Measurements from ENCODE around the gene TRIM56. TPM values are rescaled to one million over a fixed set of nuclear protein-coding genes. Genes with fewer than 3 reads are reported as not detected.

TRIM56 gene
- total RNA-seq, 2 donors from 2014 or later: 16.5 to 23.0 TPM

GRCh38 chr7:101140339-101140699, 55.0 kb downstream of the TRIM56 start:
- no peak for DNase-seq
- H3K27ac ChIP-seq (ENCODE audit: low read depth, low read length): no peak overlapping the region

GRCh38 chr7:101140746-101141382, 55.6 kb downstream of the TRIM56 start:
- Mint-ChIP-seq H3K9me3 (no peaks in the 10 kb centered on the region), H3K4me3 (no peak overlapping the region), H3K27ac (no peak overlapping the region), H3K36me3 (ENCODE audit: low read depth) (no peaks in the 10 kb centered on the region), H3K4me1 (peaks cover 6% of the 10 kb centered on the region), H3K27me3 (ENCODE audit: insufficient read depth) (peaks cover 9% of the 10 kb centered on the region)
- H3K9ac ChIP-seq (ENCODE audit: extremely low read depth, low read length, poor library complexity, severe bottlenecking): no peak overlapping the region
- no peaks in the 10 kb centered on the region for H3K36me3 ChIP-seq (ENCODE audit: control insufficient read depth, insufficient read depth, low read length)
- H3K27me3 ChIP-seq (ENCODE audit: control insufficient read depth, insufficient read depth, low read length, poor library complexity, severe bottlenecking): peaks cover 8% of the 10 kb centered on the region
- DNase-seq: no peak
- no peaks in the 10 kb centered on the region for H3K4me1 ChIP-seq (ENCODE audit: control insufficient read depth, insufficient read depth, low read length)
- WGBS, 2 experiments (ENCODE audit: insufficient coverage in 1 of 2, insufficient read length in 1 of 2): 88 to 93% methylated on average over 4 of the region's 4 CpGs
- no peak overlapping the region for H3K4me3 ChIP-seq (ENCODE audit: low read length)
- H3K27ac ChIP-seq (ENCODE audit: low read depth, low read length): no peak overlapping the region
- TF ChIP-seq CTCF (conservative IDR thresholded peaks at IDR 0.05): no peak
- no peaks in the 10 kb centered on the region for H3K9me3 ChIP-seq (ENCODE audit: control insufficient read depth, low read length)

More at GRCh38 chr7:101140339-101140699, 55.0 kb downstream of the TRIM56 start:
- H3K27me3 ChIP-seq (ENCODE audit: control insufficient read depth, insufficient read depth, low read length, poor library complexity, severe bottlenecking): peaks cover 8% of the 10 kb centered on the region
- WGBS, 2 experiments (ENCODE audit: insufficient coverage in 1 of 2, insufficient read length in 1 of 2): 80 to 86% methylated on average over 3 of the region's 3 CpGs
- H3K4me3 Mint-ChIP-seq: no peak overlapping the region
- no peak for TF ChIP-seq CTCF (conservative IDR thresholded peaks at IDR 0.05)
- no peaks in the 10 kb centered on the region for H3K9me3 Mint-ChIP-seq
- H3K27me3 Mint-ChIP-seq (ENCODE audit: insufficient read depth): peaks cover 9% of the 10 kb centered on the region
- no peaks in the 10 kb centered on the region for H3K36me3 Mint-ChIP-seq (ENCODE audit: low read depth)
- no peak overlapping the region for H3K4me3 ChIP-seq (ENCODE audit: low read length)
- H3K9ac ChIP-seq (ENCODE audit: extremely low read depth, low read length, poor library complexity, severe bottlenecking): no peak overlapping the region
- no peaks in the 10 kb centered on the region for H3K4me1 ChIP-seq (ENCODE audit: control insufficient read depth, insufficient read depth, low read length)
- peaks cover 6% of the 10 kb centered on the region for H3K4me1 Mint-ChIP-seq
- no peaks in the 10 kb centered on the region for H3K9me3 ChIP-seq (ENCODE audit: control insufficient read depth, low read length)
- H3K27ac Mint-ChIP-seq: no peak overlapping the region
- H3K36me3 ChIP-seq (ENCODE audit: control insufficient read depth, insufficient read depth, low read length): no peaks in the 10 kb centered on the region

Other genes starting within 250 kb of the TRIM56 start
- 10 to 100 TPM; 22.5 to 35.1 TPM for gene SLC12A9, start 232.8 kb upstream of the TRIM56 start, total RNA-seq
- gene TRIP6, start 218.1 kb upstream of the TRIM56 start, total RNA-seq: 100 to 1,000 TPM; 107 to 114 TPM
- gene SRRT, start 210.4 kb upstream of the TRIM56 start, total RNA-seq: 100 to 1,000 TPM; 186 to 236 TPM
- gene UFSP1, start 195.8 kb upstream of the TRIM56 start, total RNA-seq: 1 to 10 TPM; 3.7 to 4.0 TPM
- 10 to 100 TPM in 1 of 2 donors, 1 to 10 TPM in 1; 2.6 to 13.7 TPM for gene ACHE, start 189.6 kb upstream of the TRIM56 start, total RNA-seq
- 10 to 100 TPM in 1 of 2 donors, 1 to 10 TPM in 1; 7.7 to 24.1 TPM for gene MUC3A, start 135.9 kb upstream of the TRIM56 start, total RNA-seq
- 1 to 10 TPM; 2.9 to 3.3 TPM for gene MUC12, start 115.9 kb upstream of the TRIM56 start, total RNA-seq
- not detected for gene MUC17, start 65.4 kb upstream of the TRIM56 start, total RNA-seq
- 1 to 10 TPM in 1 of 2 donors, under 1 TPM in 1; 0.89 to 4.9 TPM for gene SERPINE1, start 41.6 kb downstream of the TRIM56 start, total RNA-seq
- 10 to 100 TPM; 43.8 to 50.2 TPM for gene AP1S1, start 69.0 kb downstream of the TRIM56 start, total RNA-seq
- 1 to 10 TPM in 1 of 2 donors, not detected in 1; 2.8 TPM for gene VGF, start 80.1 kb downstream of the TRIM56 start, total RNA-seq
- under 1 TPM; 0.15 to 0.20 TPM for gene NAT16, start 94.8 kb downstream of the TRIM56 start, total RNA-seq
- gene MOGAT3, start 115.6 kb downstream of the TRIM56 start, total RNA-seq: 1 to 10 TPM in 1 of 2 donors, not detected in 1; 1.3 TPM
- 10 to 100 TPM; 53.9 to 65.5 TPM for gene PLOD3, start 132.1 kb downstream of the TRIM56 start, total RNA-seq
- 10 to 100 TPM; 56.5 to 61.7 TPM for gene ZNHIT1, start 132.7 kb downstream of the TRIM56 start, total RNA-seq
- 1 to 10 TPM; 6.0 to 7.1 TPM for gene CLDN15, start 152.3 kb downstream of the TRIM56 start, total RNA-seq
- 100 to 1,000 TPM in 1 of 2 donors, 10 to 100 TPM in 1; 99.9 to 102 TPM for gene FIS1, start 159.6 kb downstream of the TRIM56 start, total RNA-seq
- 10 to 100 TPM; 39.0 to 44.0 TPM for gene IFT22, start 236.3 kb downstream of the TRIM56 start, total RNA-seq